Neural crest cell (in vitro differentiated cells): Measurements from ENCODE around the gene CCDC82. TPM values are rescaled to one million over a fixed set of nuclear protein-coding genes. Genes with fewer than 3 reads are reported as not detected.

ENCODE experiments used
- DNase-seq: peaks from one replicate; pipeline ENCODE4 v3.0.0; 2021; ENCODE audit warnings: low read depth, mixed read lengths, low spot score
- H3K27ac Mint-ChIP-seq: one replicate; pipeline ENCODE4 v1.8.0; 2021; ENCODE audit warnings: mild to moderate bottlenecking, mixed read lengths; ENCODE audit not compliant: unreplicated experiment
- H3K27me3 Mint-ChIP-seq: 2 replicates; pipeline ENCODE4 v1.8.0; 2021; ENCODE audit warnings: low read depth, mild to moderate bottlenecking, mixed read lengths
- H3K36me3 Mint-ChIP-seq: 2 replicates; pipeline ENCODE4 v1.8.0; 2021; ENCODE audit warnings: low read depth, mild to moderate bottlenecking, mixed read lengths
- H3K4me1 Mint-ChIP-seq: 2 replicates; pipeline ENCODE4 v1.8.0; 2021; ENCODE audit warnings: mixed read lengths
- H3K4me3 Mint-ChIP-seq: one replicate; pipeline ENCODE4 v1.8.0; 2021; ENCODE audit warnings: mild to moderate bottlenecking, mixed read lengths
- H3K9me3 Mint-ChIP-seq: 2 replicates; pipeline ENCODE4 v1.8.0; 2021; ENCODE audit warnings: mixed read lengths
- total RNA-seq: library from RNA; stranded (reverse); gene quantifications from 2 replicates; pipeline ENCODE4 v1.2.1, GENCODE V29; 2021
- TF ChIP-seq, protein P1 (sequence below): fragments of 200-600 bp; sonication (generic); conservative IDR thresholded peaks from 2 replicates; pipeline ENCODE4 v1.5.0; 2021; ENCODE audit warnings: antibody characterized with exemption, mild to moderate bottlenecking

The CCDC82 gene
- total RNA-seq, 1 donor from 2014 or later: 29.5 TPM

DNA sequence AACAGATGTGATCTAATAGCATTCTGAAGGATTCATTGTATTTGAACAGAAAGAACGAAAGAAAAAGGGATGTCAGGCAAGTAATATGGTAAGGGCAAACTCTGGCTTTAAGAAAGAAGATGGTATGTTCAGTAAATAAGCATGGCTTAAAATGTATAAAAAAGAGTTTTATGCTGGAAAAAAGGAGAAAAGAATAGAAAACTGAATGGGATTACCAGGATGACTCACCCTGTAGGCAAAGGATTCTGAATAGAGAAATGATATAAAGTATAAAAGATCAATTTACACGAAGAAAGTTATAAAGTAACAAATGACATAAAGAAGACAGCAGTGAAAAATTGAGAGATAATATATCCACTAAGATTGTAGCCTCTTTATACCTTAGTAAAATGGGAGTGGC, 4.5 kb downstream of the CCDC82 start:
- Mint-ChIP-seq H3K36me3 (peaks cover 16% of the 10 kb centered on the region), H3K9me3 (no peaks in the 10 kb centered on the region), H3K27ac (no peak overlapping the region), H3K27me3 (no peaks in the 10 kb centered on the region), H3K4me1 (peaks cover 28% of the 10 kb centered on the region), H3K4me3 (peak overlapping the region; percentile 17)
- TF ChIP-seq, protein P1, sequence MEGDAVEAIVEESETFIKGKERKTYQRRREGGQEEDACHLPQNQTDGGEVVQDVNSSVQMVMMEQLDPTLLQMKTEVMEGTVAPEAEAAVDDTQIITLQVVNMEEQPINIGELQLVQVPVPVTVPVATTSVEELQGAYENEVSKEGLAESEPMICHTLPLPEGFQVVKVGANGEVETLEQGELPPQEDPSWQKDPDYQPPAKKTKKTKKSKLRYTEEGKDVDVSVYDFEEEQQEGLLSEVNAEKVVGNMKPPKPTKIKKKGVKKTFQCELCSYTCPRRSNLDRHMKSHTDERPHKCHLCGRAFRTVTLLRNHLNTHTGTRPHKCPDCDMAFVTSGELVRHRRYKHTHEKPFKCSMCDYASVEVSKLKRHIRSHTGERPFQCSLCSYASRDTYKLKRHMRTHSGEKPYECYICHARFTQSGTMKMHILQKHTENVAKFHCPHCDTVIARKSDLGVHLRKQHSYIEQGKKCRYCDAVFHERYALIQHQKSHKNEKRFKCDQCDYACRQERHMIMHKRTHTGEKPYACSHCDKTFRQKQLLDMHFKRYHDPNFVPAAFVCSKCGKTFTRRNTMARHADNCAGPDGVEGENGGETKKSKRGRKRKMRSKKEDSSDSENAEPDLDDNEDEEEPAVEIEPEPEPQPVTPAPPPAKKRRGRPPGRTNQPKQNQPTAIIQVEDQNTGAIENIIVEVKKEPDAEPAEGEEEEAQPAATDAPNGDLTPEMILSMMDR: no peak
- DNase-seq: no peak

DNA sequence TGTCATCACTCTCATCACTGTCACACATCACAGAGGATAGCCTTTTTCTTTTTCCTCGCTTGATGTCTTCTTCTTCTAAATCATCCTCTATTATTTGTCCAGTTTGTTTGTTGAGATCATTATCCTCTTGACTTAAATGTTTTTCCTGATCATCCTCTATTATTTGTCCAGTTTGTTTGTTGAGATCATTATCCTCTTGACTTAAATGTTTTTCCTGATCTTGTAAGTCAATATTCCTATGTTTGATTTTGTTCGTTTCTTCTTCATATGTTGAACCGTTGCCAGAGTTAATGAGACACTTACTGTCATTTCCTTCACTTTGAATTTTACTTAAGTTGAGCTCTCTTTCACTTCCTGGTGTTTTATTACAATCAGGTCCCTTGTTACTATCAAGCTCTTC, 5.6 kb downstream of the CCDC82 start:
- H3K4me3 Mint-ChIP-seq: no peak overlapping the region
- H3K9me3 Mint-ChIP-seq: no peaks in the 10 kb centered on the region
- H3K4me1 Mint-ChIP-seq: peaks cover 27% of the 10 kb centered on the region
- H3K27ac Mint-ChIP-seq: no peak overlapping the region
- TF ChIP-seq, protein P1: no peak
- DNase-seq: no peak
- no peaks in the 10 kb centered on the region for H3K27me3 Mint-ChIP-seq
- peaks cover 18% of the 10 kb centered on the region for H3K36me3 Mint-ChIP-seq

DNA sequence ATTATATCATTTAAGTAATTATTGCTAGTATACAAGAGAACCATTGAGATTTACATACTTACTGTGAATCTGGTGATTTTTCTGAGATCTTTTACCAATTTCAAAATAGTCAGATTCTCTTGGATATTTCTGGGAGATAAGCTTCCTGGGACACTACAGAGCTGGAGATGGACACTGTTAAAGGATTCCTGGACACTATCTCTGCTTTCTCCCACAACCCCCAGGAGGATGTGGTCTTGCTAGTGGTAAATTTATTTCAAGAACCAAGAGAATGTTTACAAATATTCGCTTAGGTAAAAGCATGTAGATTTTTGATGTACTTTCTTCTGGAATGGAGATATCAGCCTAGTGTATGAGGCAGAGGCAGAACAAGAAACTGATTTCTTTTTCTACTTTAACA, 12.9 kb downstream of the CCDC82 start:
- H3K36me3 Mint-ChIP-seq: peaks cover 18% of the 10 kb centered on the region
- no peak for DNase-seq

DNA sequence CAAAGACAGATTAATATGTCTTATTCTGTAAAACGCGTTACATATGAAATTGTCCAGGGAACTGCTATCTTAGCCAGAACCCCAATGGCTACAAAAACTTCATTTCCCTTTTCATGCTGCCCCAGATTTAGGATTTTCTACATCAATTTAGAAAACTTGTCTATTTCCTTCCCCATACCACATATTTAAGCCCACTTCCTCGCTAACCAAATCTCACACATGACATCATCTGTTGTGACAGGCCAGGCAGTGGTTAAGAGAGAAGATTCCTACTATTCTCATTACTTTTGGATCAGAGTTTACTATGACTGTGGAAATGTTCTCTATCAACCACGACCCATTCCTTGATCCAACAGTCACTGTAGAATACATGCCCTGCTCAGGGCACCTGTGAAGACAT, 15.9 kb downstream of the CCDC82 start:
- H3K27me3 Mint-ChIP-seq: no peaks in the 10 kb centered on the region
- H3K4me3 Mint-ChIP-seq: no peak overlapping the region
- peaks cover 25% of the 10 kb centered on the region for H3K36me3 Mint-ChIP-seq
- H3K27ac Mint-ChIP-seq: no peak overlapping the region
- peaks cover 7% of the 10 kb centered on the region for H3K4me1 Mint-ChIP-seq
- TF ChIP-seq, protein P1: no peak
- DNase-seq: no peak
- H3K9me3 Mint-ChIP-seq: peaks cover 4% of the 10 kb centered on the region

More for the DNA sequence above, 12.9 kb downstream of the CCDC82 start:
- Mint-ChIP-seq H3K27ac (no peak overlapping the region), H3K9me3 (no peaks in the 10 kb centered on the region), H3K27me3 (no peaks in the 10 kb centered on the region), H3K4me3 (no peak overlapping the region), H3K4me1 (peaks cover 3% of the 10 kb centered on the region)
- TF ChIP-seq, protein P1: no peak

DNA sequence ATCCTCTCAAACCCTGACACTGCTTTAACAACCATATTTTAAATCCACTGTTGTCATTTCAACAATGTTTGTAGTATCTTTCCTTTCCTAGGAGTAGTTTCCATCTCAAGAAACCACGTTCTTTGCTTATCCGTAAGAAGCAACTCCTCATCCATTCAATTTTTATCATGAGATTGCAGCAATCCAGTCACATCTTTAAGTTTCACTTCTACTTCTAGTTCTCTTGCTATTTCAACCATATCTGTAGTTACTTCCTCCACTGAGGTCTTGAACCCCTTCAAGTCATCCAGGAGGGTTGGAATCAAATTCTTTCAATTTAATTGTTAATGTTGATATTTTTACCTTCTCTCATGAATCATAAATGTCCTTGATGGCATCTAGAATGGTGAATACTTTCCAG, 22.4 kb downstream of the CCDC82 start:
- DNase-seq: no peak

More for the DNA sequence above, 22.4 kb downstream of the CCDC82 start:
- Mint-ChIP-seq H3K9me3 (peaks cover 4% of the 10 kb centered on the region), H3K4me1 (peaks cover 7% of the 10 kb centered on the region), H3K27ac (no peak overlapping the region), H3K36me3 (peaks cover 36% of the 10 kb centered on the region), H3K4me3 (no peak overlapping the region), H3K27me3 (no peaks in the 10 kb centered on the region)
- TF ChIP-seq, protein P1: no peak
